Panc1 (cell line): Measurements from ENCODE around the gene RAX2. TPM values are rescaled to one million over a fixed set of nuclear protein-coding genes. Genes with fewer than 3 reads are reported as not detected.

ENCODE experiments used
- ATAC-seq: fragments of 200-7000 bp; cut with Tn5 transposase; 2 replicates; pipeline ENCODE4 v1.9.1; 2020; ENCODE audit warnings: mild to moderate bottlenecking, moderate library complexity
- BruUV-seq: library from RNA; stranded (reverse); fragments of 400-500 nt; replicated peaks from 2 replicates; lab custom pipeline; 2021; lab: Mats Ljungman, UMichigan
- CTCF ChIA-PET: fragments of 300-600 bp; sonication (Branson Sonifier 250); formaldehyde crosslinking; loops from one replicate; lab custom pipeline; 2022; ENCODE audit warnings: antibody characterized with exemption; lab: Charles Lee
- POLR2A ChIA-PET: fragments of 300-600 bp; sonication (Branson Sonifier 250); formaldehyde crosslinking; loops from one replicate; lab custom pipeline; 2022; ENCODE audit warnings: antibody characterized with exemption; lab: Charles Lee
- DNase-seq: peaks from one replicate; pipeline ENCODE4 v3.0.0-alpha.2; 2010; ENCODE audit warnings: low read depth, low spot score
- H3K27ac ChIP-seq: 2 replicates; pipeline ENCODE4 v1.5.1; 2011; ENCODE audit warnings: mild to moderate bottlenecking, low read length, inconsistent platforms
- H3K27me3 ChIP-seq: fragments of 200-500 bp; sonication (Bioruptor generic); 2 replicates; pipeline ENCODE4 v1.6.0; 2014; ENCODE audit warnings: low read length, inconsistent platforms; ENCODE audit not compliant: control insufficient read depth, insufficient read depth
- H3K36me3 ChIP-seq: fragments of 200-500 bp; sonication (Bioruptor generic); 2 replicates; pipeline ENCODE4 v1.5.1; 2014; ENCODE audit warnings: inconsistent platforms, mild to moderate bottlenecking, low read length, moderate library complexity; ENCODE audit not compliant: control insufficient read depth, insufficient read depth
- H3K4me1 ChIP-seq: 2 replicates; pipeline ENCODE4 v1.5.1; 2011; ENCODE audit warnings: inconsistent platforms, mild to moderate bottlenecking, low read length, moderate library complexity; ENCODE audit not compliant: control insufficient read depth, insufficient read depth
- H3K4me3 ChIP-seq, 2 experiments: 2 replicates each; pipeline ENCODE4 v1.5.1; 2011 to 2012; ENCODE audit warnings: low read depth in 2 of 2, low read length in 2 of 2, mild to moderate bottlenecking in 2 of 2, inconsistent platforms in 1 of 2, moderate library complexity in 1 of 2
- H3K9me3 ChIP-seq: fragments of 200-500 bp; sonication (Bioruptor generic); 2 replicates; pipeline ENCODE4 v1.5.1; 2014; ENCODE audit warnings: low read depth, mild to moderate bottlenecking, inconsistent platforms, low read length, moderate library complexity; ENCODE audit not compliant: control insufficient read depth, insufficient read depth
- POLR2AphosphoS5 ChIP-seq: IDR thresholded peaks from 2 replicates; pipeline ENCODE4 v1.6.1; 2012; ENCODE audit warnings: mild to moderate bottlenecking, low read depth, low read length, moderate library complexity
- SIN3A ChIP-seq: IDR thresholded peaks from 2 replicates; pipeline ENCODE4 v1.6.1; 2012; ENCODE audit warnings: low read depth, mild to moderate bottlenecking, low read length, moderate library complexity, borderline replicate concordance; ENCODE audit not compliant: insufficient read depth
- TCF7L2 ChIP-seq: IDR thresholded peaks from 2 replicates; pipeline ENCODE4 v1.6.1; 2011; ENCODE audit warnings: mild to moderate bottlenecking, low read depth, low read length, inconsistent platforms
- in situ Hi-C: cut with HindIII; loops from 2 replicates; pipeline ENCODE4 v1.10.0; 2016; ENCODE audit warnings: low sequenced_read_pairs, low pct_unique_long_range_greater_than_20kb
- intact Hi-C: fragments of 100-400 bp; cut with micrococcal nuclease; formaldehyde crosslinking; loops from one replicate; pipeline ENCODE4 v1.10.0; 2022; ENCODE audit not compliant: unreplicated experiment
- total RNA-seq: library from RNA; stranded (reverse); gene quantifications from one replicate; pipeline ENCODE4 v1.2.1, GENCODE V29; 2021; ENCODE audit not compliant: unreplicated experiment
- TF ChIP-seq, protein P1 (sequence below), 2 experiments: IDR thresholded peaks; 2 replicates each; pipeline ENCODE4 v1.6.1; 2011 to 2012; ENCODE audit warnings: low read depth in 2 of 2, control low read depth in 1 of 2, low read length in 1 of 2, mild to moderate bottlenecking in 1 of 2, moderate library complexity in 1 of 2; ENCODE audit not compliant: insufficient read depth in 1 of 2
- TF ChIP-seq, protein P2 (sequence below): fragments of 450-650 bp; IDR thresholded peaks from 2 replicates; pipeline ENCODE4 v1.5.1; 2017; ENCODE audit warnings: mild to moderate bottlenecking

RAX2 gene
- total RNA-seq, 1 experiment from 2014 or later: not detected

DNA sequence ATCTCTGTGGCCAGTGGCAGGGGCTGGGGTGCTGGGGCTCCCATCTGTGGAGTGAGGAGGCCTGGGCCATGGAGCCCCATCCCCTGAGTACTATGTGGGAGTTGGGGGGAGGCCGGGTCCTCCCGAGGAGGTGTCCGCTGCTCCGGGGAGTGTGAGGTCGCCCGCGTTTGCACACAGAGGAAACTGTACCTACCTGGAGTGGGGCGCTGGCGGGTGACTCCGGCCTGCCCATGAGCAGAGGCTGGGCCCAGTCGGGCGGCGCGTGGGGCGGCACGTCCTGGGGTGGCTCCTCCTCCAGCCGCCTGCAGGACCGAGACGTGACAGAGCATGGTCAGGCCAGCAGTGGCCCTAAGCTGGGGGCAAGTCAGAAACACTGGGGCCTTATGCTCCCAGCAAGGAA is 48.0 kb upstream of the RAX2 start:
- BruUV-seq: no TSS peak
- POLR2A ChIA-PET: no interaction called here
- Histone ChIP-seq H3K36me3 (no peaks in the 10 kb centered on the region), H3K4me1 (no peaks in the 10 kb centered on the region), H3K4me3 (no peak overlapping the region), H3K9me3 (no peaks in the 10 kb centered on the region), H3K27ac (no peak overlapping the region), H3K27me3 (no peaks in the 10 kb centered on the region)
- TF ChIP-seq, protein P1, sequence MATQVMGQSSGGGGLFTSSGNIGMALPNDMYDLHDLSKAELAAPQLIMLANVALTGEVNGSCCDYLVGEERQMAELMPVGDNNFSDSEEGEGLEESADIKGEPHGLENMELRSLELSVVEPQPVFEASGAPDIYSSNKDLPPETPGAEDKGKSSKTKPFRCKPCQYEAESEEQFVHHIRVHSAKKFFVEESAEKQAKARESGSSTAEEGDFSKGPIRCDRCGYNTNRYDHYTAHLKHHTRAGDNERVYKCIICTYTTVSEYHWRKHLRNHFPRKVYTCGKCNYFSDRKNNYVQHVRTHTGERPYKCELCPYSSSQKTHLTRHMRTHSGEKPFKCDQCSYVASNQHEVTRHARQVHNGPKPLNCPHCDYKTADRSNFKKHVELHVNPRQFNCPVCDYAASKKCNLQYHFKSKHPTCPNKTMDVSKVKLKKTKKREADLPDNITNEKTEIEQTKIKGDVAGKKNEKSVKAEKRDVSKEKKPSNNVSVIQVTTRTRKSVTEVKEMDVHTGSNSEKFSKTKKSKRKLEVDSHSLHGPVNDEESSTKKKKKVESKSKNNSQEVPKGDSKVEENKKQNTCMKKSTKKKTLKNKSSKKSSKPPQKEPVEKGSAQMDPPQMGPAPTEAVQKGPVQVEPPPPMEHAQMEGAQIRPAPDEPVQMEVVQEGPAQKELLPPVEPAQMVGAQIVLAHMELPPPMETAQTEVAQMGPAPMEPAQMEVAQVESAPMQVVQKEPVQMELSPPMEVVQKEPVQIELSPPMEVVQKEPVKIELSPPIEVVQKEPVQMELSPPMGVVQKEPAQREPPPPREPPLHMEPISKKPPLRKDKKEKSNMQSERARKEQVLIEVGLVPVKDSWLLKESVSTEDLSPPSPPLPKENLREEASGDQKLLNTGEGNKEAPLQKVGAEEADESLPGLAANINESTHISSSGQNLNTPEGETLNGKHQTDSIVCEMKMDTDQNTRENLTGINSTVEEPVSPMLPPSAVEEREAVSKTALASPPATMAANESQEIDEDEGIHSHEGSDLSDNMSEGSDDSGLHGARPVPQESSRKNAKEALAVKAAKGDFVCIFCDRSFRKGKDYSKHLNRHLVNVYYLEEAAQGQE (IDR thresholded peaks at IDR 0.05; ENCODE audit: insufficient read depth in 1 of 2, low read depth in 2 of 2, low read length in 1 of 2): no peak
- no peak for TF ChIP-seq TCF7L2
- TF ChIP-seq, protein P2, sequence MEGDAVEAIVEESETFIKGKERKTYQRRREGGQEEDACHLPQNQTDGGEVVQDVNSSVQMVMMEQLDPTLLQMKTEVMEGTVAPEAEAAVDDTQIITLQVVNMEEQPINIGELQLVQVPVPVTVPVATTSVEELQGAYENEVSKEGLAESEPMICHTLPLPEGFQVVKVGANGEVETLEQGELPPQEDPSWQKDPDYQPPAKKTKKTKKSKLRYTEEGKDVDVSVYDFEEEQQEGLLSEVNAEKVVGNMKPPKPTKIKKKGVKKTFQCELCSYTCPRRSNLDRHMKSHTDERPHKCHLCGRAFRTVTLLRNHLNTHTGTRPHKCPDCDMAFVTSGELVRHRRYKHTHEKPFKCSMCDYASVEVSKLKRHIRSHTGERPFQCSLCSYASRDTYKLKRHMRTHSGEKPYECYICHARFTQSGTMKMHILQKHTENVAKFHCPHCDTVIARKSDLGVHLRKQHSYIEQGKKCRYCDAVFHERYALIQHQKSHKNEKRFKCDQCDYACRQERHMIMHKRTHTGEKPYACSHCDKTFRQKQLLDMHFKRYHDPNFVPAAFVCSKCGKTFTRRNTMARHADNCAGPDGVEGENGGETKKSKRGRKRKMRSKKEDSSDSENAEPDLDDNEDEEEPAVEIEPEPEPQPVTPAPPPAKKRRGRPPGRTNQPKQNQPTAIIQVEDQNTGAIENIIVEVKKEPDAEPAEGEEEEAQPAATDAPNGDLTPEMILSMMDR: no peak
- no peak for TF ChIP-seq POLR2AphosphoS5
- TF ChIP-seq SIN3A: no peak
- DNase-seq: no peak
- intact Hi-C loops (no loop called here), in situ Hi-C loops (no loop called here)
- CTCF ChIA-PET: no interaction called here
- ATAC-seq: no peak

DNA sequence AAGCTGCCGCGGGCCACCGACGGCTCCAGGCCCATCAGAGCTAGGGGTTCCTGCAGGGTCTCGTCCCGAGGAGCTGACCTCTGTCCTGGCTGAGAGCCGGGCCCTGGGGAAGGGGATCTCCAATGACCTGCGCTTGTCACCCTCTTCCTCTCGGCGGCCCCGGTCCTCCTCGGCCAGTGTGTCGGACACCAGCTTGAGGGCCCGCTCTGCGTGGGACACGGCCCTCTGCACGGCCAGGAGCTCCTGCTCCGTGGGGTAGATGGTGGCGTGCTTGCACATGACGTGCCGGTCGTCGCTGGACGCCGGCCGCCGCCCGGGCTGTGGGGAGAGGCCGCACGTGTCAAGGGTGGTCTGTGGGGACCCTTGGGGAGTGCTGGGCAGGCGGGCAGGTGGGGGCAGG is 46.9 kb upstream of the RAX2 start:
- H3K36me3 ChIP-seq: no peaks in the 10 kb centered on the region
- ATAC-seq (no peak), DNase-seq (no peak)
- no peak overlapping the region; a peak in 1 of 4 replicates for H3K4me3 ChIP-seq
- intact Hi-C loops (no loop called here), in situ Hi-C loops (no loop called here)
- no peaks in the 10 kb centered on the region for H3K9me3 ChIP-seq
- ChIA-PET CTCF (no interaction called here), POLR2A (no interaction called here)
- no peaks in the 10 kb centered on the region for H3K27me3 ChIP-seq
- H3K27ac ChIP-seq: no peak overlapping the region
- TF ChIP-seq, protein P2: no peak
- TF ChIP-seq POLR2AphosphoS5 (no peak), TCF7L2 (no peak), SIN3A (no peak)
- TF ChIP-seq, protein P1 (IDR thresholded peaks at IDR 0.05; ENCODE audit: insufficient read depth in 1 of 2, low read depth in 2 of 2, low read length in 1 of 2): no peak
- H3K4me1 ChIP-seq: no peaks in the 10 kb centered on the region
- BruUV-seq: no TSS peak
